Activated T-cell treated with anti-CD3 and anti-CD28 coated beads, Interleukin-2, amount 50 U/mL, for 4 hours (primary cell): Measurements from ENCODE around the gene SFI1. TPM values are rescaled to one million over a fixed set of nuclear protein-coding genes. Genes with fewer than 3 reads are reported as not detected.

Source experiments
- ATAC-seq, 2 donors: fragments of 200-7000 bp; cut with Tn5 transposase; one replicate each; pipeline ENCODE4 v1.10.0; 2021
- DNase-seq: peaks from one replicate; pipeline ENCODE4 v3.0.0-alpha.2; 2020
- H3K27me3 Mint-ChIP-seq: one replicate; pipeline ENCODE4 v1.8.0; 2021; ENCODE audit warnings: low read depth, mixed read lengths
- H3K36me3 Mint-ChIP-seq: one replicate; pipeline ENCODE4 v1.8.0; 2022; ENCODE audit warnings: mixed read lengths; ENCODE audit not compliant: insufficient read depth
- H3K4me1 Mint-ChIP-seq: one replicate; pipeline ENCODE4 v1.8.0; 2021; ENCODE audit warnings: low read depth, mixed read lengths
- H3K4me3 Mint-ChIP-seq: one replicate; pipeline ENCODE4 v1.8.0; 2021; ENCODE audit warnings: mild to moderate bottlenecking, moderate library complexity, mixed read lengths
- H3K9me3 Mint-ChIP-seq: one replicate; pipeline ENCODE4 v1.8.0; 2021; ENCODE audit warnings: mixed read lengths
- total RNA-seq, 3 donors: library from RNA; stranded (reverse); gene quantifications; one replicate each; pipeline ENCODE4 v1.2.1, GENCODE V29; 2021

Gene SFI1
- total RNA-seq, 3 donors from 2014 or later: 74.0 to 87.5 (median 77.6) TPM

DNA sequence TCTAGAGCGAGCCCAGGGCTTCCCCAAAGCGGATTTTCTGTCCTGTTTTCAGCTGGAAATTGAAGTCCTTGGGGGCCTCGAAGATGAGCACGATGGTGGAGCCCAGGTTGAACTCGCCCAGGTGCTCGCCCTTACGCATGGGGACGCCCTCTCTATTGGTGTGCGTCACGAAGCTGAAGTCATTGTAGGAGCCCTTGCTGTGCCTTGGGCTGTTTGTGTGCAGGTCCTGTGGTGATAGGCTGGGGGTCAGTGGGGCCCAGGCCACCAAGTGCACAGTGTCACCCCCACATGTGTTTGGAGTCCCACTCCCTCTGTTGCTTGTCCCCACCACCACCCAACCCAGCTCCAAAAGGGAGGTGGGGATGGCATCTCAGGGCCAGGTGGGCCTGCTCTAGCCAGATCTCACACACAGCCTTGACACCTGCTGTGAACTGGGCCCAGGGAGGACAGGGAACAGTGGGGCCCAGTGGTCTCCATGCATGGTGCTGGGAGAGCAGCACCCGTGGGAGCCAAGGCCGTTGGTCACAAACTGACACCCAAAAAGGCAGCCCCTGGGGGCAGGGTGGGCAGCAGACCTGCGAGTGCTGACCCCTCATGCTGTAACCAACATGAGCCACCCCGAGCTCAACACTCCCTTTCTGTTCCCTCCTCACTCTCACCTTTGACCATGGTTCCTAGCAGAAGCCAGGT is 123.4 kb downstream of the SFI1 start:
- Mint-ChIP-seq H3K27me3 (no peaks in the 10 kb centered on the region), H3K4me1 (peaks cover 16% of the 10 kb centered on the region), H3K4me3 (no peak overlapping the region), H3K36me3 (peaks cover 12% of the 10 kb centered on the region), H3K9me3 (no peaks in the 10 kb centered on the region)
- ATAC-seq (no peak), DNase-seq (no peak)

DNA sequence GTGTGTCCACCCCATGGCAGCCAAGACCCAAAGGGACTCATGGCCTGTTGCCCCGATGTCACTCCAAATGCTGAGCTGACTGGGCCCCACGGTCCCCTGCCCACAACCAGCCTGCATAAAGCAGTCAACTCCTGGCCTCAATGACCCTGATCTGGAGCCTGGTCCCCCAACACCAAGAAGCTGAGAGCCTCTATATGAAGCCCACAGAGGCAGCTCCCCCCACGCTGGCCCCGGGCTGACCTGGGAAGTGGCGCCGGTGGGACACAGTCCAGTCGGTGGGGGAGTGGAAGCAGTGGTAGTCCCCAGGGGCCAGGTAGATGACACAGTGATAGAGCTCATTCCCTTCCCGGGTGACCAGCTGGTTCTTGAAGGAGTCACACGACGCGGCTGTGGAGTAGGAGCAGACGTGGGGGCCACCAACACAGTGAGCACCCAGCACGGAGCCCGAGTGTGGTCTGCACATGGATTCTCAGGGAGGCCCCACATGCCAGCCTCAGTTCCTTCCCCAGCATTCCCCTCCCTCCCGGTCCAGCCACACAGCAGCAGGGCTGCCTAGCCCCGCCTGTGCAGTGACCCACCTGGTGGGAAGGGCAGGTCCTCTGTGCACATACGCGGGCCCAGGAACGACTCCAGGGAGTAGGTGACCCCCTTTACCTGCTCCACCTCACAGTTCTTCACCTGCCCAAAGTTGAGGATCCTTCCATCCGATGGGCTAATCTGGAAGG is 124.6 kb downstream of the SFI1 start:
- DNase-seq (no peak), ATAC-seq (no peak)
- peaks cover 9% of the 10 kb centered on the region for H3K36me3 Mint-ChIP-seq
- no peak overlapping the region for H3K4me3 Mint-ChIP-seq
- H3K27me3 Mint-ChIP-seq: no peaks in the 10 kb centered on the region
- no peaks in the 10 kb centered on the region for H3K9me3 Mint-ChIP-seq
- peaks cover 15% of the 10 kb centered on the region for H3K4me1 Mint-ChIP-seq

DNA sequence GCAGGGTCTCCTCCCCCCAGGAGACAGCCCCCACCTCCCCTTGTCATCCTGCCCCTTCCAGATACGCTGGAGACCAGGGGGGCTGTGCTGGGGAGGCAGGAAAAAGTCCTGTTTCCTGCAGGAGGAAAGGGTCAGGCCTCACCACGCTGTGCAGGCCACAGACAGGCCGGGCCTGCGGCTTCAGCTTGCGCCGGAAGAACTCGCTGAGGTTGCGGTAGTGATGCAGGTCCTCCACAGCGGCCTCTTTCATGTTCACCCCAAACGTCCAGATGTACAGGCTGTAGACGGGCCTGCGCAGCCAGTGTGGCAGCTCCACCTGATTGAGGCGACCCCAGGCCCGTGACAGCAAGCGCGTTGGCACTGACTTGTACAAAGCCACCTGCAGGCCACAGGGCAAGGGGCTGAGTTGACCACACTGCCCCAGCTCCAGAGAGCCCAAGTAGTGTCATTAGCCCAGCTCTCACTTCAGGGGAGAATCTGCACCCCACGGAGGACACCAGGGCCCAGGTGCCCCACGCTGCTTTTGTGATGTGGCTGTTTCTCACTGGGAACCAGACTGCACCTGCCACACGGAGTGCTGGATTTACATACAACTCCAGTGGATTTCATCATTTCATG is 125.3 kb downstream of the SFI1 start:
- peaks cover 9% of the 10 kb centered on the region for H3K36me3 Mint-ChIP-seq
- DNase-seq (no peak), ATAC-seq (no peak)
- no peak overlapping the region for H3K4me3 Mint-ChIP-seq
- no peaks in the 10 kb centered on the region for H3K27me3 Mint-ChIP-seq
- H3K4me1 Mint-ChIP-seq: peaks cover 17% of the 10 kb centered on the region
- no peaks in the 10 kb centered on the region for H3K9me3 Mint-ChIP-seq

DNA sequence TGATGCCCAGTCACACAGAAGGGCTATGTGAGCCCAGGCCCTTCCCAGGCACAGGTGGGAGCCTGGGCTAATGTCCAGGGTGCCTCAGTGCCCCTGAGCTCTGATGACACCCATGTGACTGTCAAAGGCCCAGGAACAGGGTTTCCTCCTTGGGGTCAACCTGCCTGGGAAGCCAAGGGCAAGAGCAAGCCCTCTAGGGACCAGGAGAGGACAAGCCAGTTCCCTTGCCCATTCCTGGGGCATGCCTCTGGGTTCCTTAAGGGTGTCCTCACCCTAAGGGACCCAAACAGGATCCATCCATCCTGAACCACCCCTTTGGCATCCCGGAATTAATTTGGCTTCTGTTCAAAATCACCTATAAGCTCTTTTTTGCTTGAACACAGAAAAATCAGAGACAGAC is 126.6 kb downstream of the SFI1 start:
- no peaks in the 10 kb centered on the region for H3K9me3 Mint-ChIP-seq
- peaks cover 29% of the 10 kb centered on the region for H3K4me1 Mint-ChIP-seq
- ATAC-seq (no peak), DNase-seq (no peak)
- no peak overlapping the region for H3K4me3 Mint-ChIP-seq
- no peaks in the 10 kb centered on the region for H3K27me3 Mint-ChIP-seq
- H3K36me3 Mint-ChIP-seq: peaks cover 9% of the 10 kb centered on the region

DNA sequence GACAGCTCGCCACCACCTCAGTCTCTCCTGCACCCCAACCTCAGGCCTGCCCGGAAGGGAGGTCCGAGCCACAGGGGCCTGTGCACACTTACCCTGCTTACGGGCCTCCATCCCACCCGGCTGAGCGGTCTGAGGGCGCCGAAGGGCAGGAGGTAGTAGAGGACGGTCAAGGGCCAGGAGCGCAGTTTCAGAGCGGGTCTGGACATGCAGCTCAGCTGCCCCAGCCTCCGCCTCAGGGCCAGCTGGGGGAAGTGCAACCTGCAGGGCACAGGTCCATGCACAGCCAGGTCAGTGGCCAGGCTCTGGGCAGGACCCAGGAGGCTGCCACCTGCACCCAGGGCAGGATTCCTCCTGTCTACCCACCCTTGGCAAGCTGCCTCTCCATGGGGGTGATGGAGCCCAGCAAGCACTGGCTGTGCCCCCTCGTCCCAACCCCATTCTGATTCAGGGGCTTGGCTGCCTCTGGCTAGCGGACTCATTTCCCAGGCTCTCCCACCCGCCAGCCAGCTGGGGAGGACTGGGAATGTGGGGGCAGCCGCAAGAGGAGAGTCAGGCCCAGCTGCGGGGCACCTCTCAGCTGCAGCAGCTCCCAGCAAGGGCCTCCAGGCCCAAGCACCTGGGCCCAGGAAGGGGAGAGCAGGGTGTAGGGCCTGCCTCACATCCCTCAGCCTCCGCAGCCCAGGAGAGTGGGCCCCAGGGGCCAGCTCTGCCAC is 127.4 kb downstream of the SFI1 start:
- Mint-ChIP-seq H3K36me3 (peaks cover 9% of the 10 kb centered on the region), H3K4me3 (no peak overlapping the region), H3K4me1 (peaks cover 36% of the 10 kb centered on the region), H3K9me3 (no peaks in the 10 kb centered on the region), H3K27me3 (no peaks in the 10 kb centered on the region)
- ATAC-seq (no peak), DNase-seq (no peak)

DNA sequence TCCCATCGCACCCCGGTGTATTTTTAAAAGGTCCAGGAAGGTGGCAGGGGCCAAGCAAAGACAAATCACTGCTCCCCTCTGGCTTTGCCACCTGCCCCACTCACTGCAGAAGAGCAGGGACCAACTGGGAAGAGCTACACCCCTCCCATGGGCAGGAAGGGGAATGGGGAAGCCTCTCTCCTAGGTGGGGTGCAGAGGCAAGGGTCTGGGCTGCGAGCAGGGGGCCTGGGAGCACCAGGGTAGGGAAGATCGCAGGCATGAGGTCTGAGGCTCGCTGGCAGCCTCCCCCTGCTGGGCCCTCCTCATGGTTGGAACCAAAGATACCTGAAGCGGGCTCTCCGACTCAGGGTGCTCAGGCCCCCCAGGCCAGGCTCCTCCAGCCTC is 128.9 kb downstream of the SFI1 start:
- Mint-ChIP-seq H3K4me3 (no peak overlapping the region), H3K36me3 (no peaks in the 10 kb centered on the region), H3K27me3 (no peaks in the 10 kb centered on the region), H3K9me3 (no peaks in the 10 kb centered on the region), H3K4me1 (peaks cover 45% of the 10 kb centered on the region)
- DNase-seq (no peak), ATAC-seq (no peak)

DNA sequence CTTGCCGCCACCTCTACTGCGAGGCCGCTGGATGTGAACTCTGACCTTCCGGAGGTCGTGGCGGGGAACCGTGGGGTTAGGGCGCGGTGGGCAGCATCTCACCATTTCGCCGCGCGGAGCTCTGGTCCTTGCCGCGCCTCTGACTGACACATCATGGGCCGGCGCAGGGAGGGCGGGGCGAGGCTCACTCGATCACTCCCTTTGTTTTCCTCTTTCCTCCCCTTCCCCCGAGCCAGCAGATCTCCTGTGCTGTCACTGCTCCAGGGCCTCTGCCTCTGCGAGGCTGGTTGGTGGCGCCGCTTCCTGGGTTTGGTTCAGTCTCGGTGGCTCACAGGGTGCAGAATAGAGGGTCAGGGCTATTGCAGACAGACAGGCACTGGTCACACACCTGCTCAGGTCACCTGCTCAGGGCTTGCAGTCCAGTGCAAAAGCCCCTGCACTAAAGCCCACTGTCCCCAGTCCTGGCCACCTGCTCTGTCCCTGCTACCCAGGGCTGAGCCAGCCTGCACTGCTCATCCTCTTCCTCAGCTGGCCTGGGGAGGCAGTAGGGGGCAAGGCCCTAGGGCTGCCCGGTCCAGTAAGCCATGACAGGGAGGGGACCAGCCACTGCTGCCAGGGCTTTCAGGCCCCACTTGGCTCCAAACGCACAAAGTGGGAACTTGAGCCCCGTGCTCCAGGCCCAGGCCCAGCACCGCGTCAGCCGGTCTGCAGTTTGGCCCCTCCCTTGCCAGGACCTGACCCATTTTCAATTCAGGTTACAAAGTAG is 129.5 kb downstream of the SFI1 start:
- no peaks in the 10 kb centered on the region for H3K36me3 Mint-ChIP-seq
- no peak for ATAC-seq
- no peak for DNase-seq
- H3K27me3 Mint-ChIP-seq: no peaks in the 10 kb centered on the region
- H3K9me3 Mint-ChIP-seq: no peaks in the 10 kb centered on the region
- H3K4me1 Mint-ChIP-seq: peaks cover 46% of the 10 kb centered on the region
- no peak overlapping the region for H3K4me3 Mint-ChIP-seq

DNA sequence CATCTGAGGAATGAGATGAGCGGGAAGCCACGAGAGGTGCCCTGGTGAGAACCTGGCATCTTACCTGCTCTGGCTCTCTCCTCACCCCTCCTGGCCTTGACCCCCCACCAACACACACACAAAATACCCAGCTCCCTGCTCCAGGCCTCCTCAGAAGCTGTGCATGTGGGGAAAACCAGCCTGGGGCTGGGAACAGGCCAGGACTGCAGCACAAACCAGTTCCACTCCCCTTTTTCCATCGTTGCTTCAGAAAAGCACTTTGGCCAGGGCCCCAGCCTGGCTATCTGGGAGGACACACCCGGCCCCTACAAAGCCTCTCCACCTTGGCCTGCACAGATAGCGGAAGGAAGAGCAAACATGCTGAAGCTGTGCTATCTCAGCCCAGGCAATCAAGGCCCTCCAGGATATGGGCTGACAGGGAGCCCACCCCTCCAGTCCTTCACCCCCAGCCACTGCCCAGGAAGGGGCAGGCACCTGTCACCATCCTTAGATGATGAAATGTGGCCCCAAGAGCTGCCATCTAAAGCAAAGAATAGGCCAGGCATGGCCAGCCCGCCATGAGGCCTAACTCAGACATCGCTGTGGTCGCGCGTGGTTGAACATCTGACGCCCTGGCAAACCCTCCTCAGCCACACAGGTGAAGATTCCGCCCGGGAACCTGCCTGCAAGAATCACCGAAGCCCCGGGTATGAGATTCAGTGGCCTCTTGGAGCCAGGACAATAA is 130.3 kb downstream of the SFI1 start:
- ATAC-seq: no peak
- H3K4me3 Mint-ChIP-seq: no peak overlapping the region
- no peaks in the 10 kb centered on the region for H3K27me3 Mint-ChIP-seq
- no peak for DNase-seq
- H3K4me1 Mint-ChIP-seq: peaks cover 53% of the 10 kb centered on the region
- no peaks in the 10 kb centered on the region for H3K9me3 Mint-ChIP-seq
- no peaks in the 10 kb centered on the region for H3K36me3 Mint-ChIP-seq

DNA sequence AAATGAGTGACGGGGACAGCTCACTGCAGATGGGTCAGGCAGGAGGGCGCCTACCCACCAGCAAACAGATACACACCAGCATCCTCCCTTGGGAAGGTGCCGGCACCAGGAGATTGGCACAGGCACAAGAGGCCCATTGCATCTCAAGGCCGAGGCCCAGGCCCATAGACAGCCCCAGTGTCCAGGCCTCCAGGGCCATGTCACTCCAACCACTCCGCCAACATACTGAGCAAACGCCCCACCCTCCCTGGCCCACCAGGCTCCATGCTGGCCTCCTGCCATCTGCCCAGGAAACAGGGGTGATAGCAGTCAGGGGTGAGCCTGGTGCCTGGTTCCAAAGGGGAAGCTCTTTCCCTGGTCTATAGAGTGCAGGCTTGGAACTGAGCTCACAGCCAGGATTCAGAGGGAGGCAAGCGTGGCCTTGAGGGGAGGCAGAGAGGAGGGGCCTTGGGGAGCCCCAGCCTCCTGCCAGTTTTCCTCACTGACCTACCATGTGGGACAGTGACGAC is 130.9 kb downstream of the SFI1 start:
- Mint-ChIP-seq H3K4me1 (peaks cover 56% of the 10 kb centered on the region), H3K27me3 (no peaks in the 10 kb centered on the region), H3K9me3 (no peaks in the 10 kb centered on the region), H3K36me3 (no peaks in the 10 kb centered on the region), H3K4me3 (no peak overlapping the region)
- DNase-seq (no peak), ATAC-seq (no peak)

DNA sequence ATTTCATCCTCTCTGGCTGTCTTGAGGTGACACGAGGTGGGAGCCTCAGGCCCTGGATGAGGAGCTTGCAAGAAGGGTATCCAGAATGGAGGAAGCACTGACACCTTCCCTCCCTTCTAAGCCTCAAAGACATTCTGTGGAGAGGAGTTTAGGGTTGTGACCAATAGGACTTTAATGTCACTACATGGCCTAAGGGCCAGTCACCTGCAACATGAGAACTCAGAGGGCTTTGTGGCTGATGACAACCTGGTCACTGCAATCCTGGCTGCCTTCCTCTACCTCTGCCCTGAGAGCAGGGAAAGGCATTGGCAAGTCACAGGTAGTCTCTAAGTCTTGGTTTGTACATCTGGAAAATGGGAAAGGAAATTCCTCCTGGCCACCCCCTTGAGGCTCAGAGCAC is 132.0 kb downstream of the SFI1 start:
- ATAC-seq: no peak
- H3K4me3 Mint-ChIP-seq: peak overlapping the region; percentile 87
- H3K27me3 Mint-ChIP-seq: no peaks in the 10 kb centered on the region
- H3K4me1 Mint-ChIP-seq: peaks cover 58% of the 10 kb centered on the region
- no peak for DNase-seq
- no peaks in the 10 kb centered on the region for H3K36me3 Mint-ChIP-seq
- H3K9me3 Mint-ChIP-seq: no peaks in the 10 kb centered on the region

DNA sequence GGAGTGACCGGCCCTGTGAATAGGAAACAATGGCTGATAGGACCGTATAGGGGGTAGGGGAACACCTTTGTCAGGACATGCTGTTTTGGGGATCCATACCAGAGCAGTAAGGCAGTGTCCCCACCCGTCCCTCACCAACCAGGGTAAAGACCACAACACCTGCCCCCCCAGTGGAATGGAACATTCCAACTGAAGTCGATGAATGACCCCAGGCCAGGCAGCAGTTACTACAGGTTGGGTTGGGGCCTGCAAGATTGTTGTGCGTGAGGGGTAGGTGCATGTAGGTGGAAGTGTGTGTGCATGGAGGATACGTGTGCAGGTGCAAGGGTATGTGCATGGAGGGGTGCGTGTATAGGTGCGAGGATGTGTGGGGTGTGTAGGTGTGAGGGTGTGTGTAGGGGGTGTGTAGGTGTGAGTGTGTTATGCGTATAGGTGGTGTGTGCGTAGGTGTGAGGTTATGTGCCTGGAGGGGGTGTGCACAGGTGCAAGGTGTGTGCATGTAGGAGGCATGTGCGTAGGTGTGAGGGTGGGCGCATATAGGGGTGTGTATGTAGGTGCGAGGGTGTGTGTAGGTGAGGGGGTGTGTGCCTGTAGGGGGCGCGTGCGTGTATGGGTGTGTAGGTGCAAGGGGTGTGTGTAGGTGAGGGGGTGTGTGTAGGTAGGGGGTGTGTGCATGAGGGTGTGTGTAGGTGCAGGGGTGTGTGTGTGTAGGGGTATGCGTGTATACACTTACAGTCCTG is 132.8 kb downstream of the SFI1 start:
- no peak for ATAC-seq

DNA sequence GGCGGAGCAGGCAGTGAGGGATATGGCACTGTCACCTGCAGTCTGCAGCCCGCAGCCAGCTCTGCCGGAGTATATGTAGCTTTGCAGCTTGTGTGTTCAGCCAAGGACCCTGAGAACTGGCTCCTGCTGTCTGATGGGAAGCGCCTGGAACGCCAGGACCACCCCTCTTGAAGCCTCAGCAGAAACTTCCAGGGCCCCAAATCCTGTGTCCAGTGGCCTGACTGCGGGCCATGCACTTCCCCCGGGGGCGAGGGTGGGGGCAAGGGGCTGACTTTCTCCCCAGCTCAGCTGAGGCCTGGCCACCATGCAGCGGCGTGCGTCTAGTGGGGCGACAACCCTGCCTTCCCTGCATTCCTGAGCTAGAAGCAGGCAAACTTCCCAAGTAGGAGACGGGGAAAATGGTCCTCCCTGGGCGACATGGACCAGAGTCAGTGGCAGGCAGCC is 133.4 kb downstream of the SFI1 start:
- Mint-ChIP-seq H3K27me3 (no peaks in the 10 kb centered on the region), H3K4me3 (peak overlapping the region; percentile 87), H3K36me3 (no peaks in the 10 kb centered on the region), H3K4me1 (peaks cover 63% of the 10 kb centered on the region), H3K9me3 (no peaks in the 10 kb centered on the region)
- ATAC-seq (no peak), DNase-seq (no peak)

More for the DNA sequence above, 132.8 kb downstream of the SFI1 start:
- DNase-seq: peak; percentile 29
- H3K4me3 Mint-ChIP-seq: peak overlapping the region; percentile 87
- no peaks in the 10 kb centered on the region for H3K36me3 Mint-ChIP-seq
- no peaks in the 10 kb centered on the region for H3K9me3 Mint-ChIP-seq
- no peaks in the 10 kb centered on the region for H3K27me3 Mint-ChIP-seq
- H3K4me1 Mint-ChIP-seq: peaks cover 63% of the 10 kb centered on the region
